ENCODE data around the gene SYNDIG1.

SYNDIG1 gene

GRCh38 chr20:24437196-24438082 is 32.0 kb upstream of the SYNDIG1 start:
- Histone ChIP-seq H3K36me3 (ENCODE audit: control insufficient read depth, insufficient read depth, low read length) (no peaks in the 10 kb centered on the region), H3K9me3 (ENCODE audit: control insufficient read depth, low read length) (no peaks in the 10 kb centered on the region), H3K9ac (ENCODE audit: low read length) (no peak overlapping the region), H3K27me3 (ENCODE audit: control insufficient read depth, insufficient read depth, low read length) (no peaks in the 10 kb centered on the region), H3K4me1 (ENCODE audit: control insufficient read depth, insufficient read depth, low read length) (no peaks in the 10 kb centered on the region), H3K4me3 (ENCODE audit: low read length) (no peak overlapping the region)

GRCh38 chr20:24438331-24438730 is 31.1 kb upstream of the SYNDIG1 start:
- H3K4me1 ChIP-seq (ENCODE audit: control insufficient read depth, insufficient read depth, low read length) = no peaks in the 10 kb centered on the region
- no peak overlapping the region for H3K9ac ChIP-seq (ENCODE audit: low read length)
- no peaks in the 10 kb centered on the region for H3K9me3 ChIP-seq (ENCODE audit: control insufficient read depth, low read length)
- no peak overlapping the region for H3K4me3 ChIP-seq (ENCODE audit: low read length)
- H3K27me3 ChIP-seq (ENCODE audit: control insufficient read depth, insufficient read depth, low read length) = no peaks in the 10 kb centered on the region
- no peaks in the 10 kb centered on the region for H3K36me3 ChIP-seq (ENCODE audit: control insufficient read depth, insufficient read depth, low read length)

GRCh38 chr20:24439737-24440387 is 29.6 kb upstream of the SYNDIG1 start:
- no peaks in the 10 kb centered on the region for H3K36me3 ChIP-seq (ENCODE audit: control insufficient read depth, insufficient read depth, low read length)
- H3K4me3 ChIP-seq (ENCODE audit: low read length) = no peak overlapping the region
- H3K9ac ChIP-seq (ENCODE audit: low read length) = no peak overlapping the region
- H3K4me1 ChIP-seq (ENCODE audit: control insufficient read depth, insufficient read depth, low read length) = no peaks in the 10 kb centered on the region
- no peaks in the 10 kb centered on the region for H3K9me3 ChIP-seq (ENCODE audit: control insufficient read depth, low read length)
- H3K27me3 ChIP-seq (ENCODE audit: control insufficient read depth, insufficient read depth, low read length) = no peaks in the 10 kb centered on the region

- Histone ChIP-seq H3K9ac (ENCODE audit: low read length) (no peak overlapping the region), H3K36me3 (ENCODE audit: control insufficient read depth, insufficient read depth, low read length) (no peaks in the 10 kb centered on the region), H3K4me3 (ENCODE audit: low read length) (no peak overlapping the region), H3K4me1 (ENCODE audit: control insufficient read depth, insufficient read depth, low read length) (no peaks in the 10 kb centered on the region), H3K9me3 (ENCODE audit: control insufficient read depth, low read length) (no peaks in the 10 kb centered on the region), H3K27me3 (ENCODE audit: control insufficient read depth, insufficient read depth, low read length) (no peaks in the 10 kb centered on the region)
Measured at GRCh38 chr20:24441661-24442060, 27.8 kb upstream of the SYNDIG1 start.

- Histone ChIP-seq H3K4me3 (ENCODE audit: low read length) (no peak overlapping the region), H3K9me3 (ENCODE audit: control insufficient read depth, low read length) (no peaks in the 10 kb centered on the region), H3K36me3 (ENCODE audit: control insufficient read depth, insufficient read depth, low read length) (no peaks in the 10 kb centered on the region), H3K4me1 (ENCODE audit: control insufficient read depth, insufficient read depth, low read length) (peaks cover 3% of the 10 kb centered on the region), H3K27me3 (ENCODE audit: control insufficient read depth, insufficient read depth, low read length) (peaks cover 3% of the 10 kb centered on the region), H3K9ac (ENCODE audit: low read length) (no peak overlapping the region)
Measured at GRCh38 chr20:24442909-24443308, 26.5 kb upstream of the SYNDIG1 start.

GRCh38 chr20:24443436-24443835 is 26.0 kb upstream of the SYNDIG1 start:
- H3K27me3 ChIP-seq (ENCODE audit: control insufficient read depth, insufficient read depth, low read length) = peaks cover 3% of the 10 kb centered on the region
- H3K4me3 ChIP-seq (ENCODE audit: low read length) = no peak overlapping the region
- no peaks in the 10 kb centered on the region for H3K9me3 ChIP-seq (ENCODE audit: control insufficient read depth, low read length)
- H3K4me1 ChIP-seq (ENCODE audit: control insufficient read depth, insufficient read depth, low read length) = peaks cover 8% of the 10 kb centered on the region
- no peaks in the 10 kb centered on the region for H3K36me3 ChIP-seq (ENCODE audit: control insufficient read depth, insufficient read depth, low read length)
- no peak overlapping the region for H3K9ac ChIP-seq (ENCODE audit: low read length)

GRCh38 chr20:24444526-24445190 is 24.8 kb upstream of the SYNDIG1 start:
- H3K9me3 ChIP-seq (ENCODE audit: control insufficient read depth, low read length) = no peaks in the 10 kb centered on the region
- H3K4me1 ChIP-seq (ENCODE audit: control insufficient read depth, insufficient read depth, low read length) = peaks cover 10% of the 10 kb centered on the region
- no peak overlapping the region for H3K9ac ChIP-seq (ENCODE audit: low read length)
- peaks cover 3% of the 10 kb centered on the region for H3K27me3 ChIP-seq (ENCODE audit: control insufficient read depth, insufficient read depth, low read length)
- no peaks in the 10 kb centered on the region for H3K36me3 ChIP-seq (ENCODE audit: control insufficient read depth, insufficient read depth, low read length)
- H3K4me3 ChIP-seq (ENCODE audit: low read length) = no peak overlapping the region

GRCh38 chr20:24445510-24446170 is 23.8 kb upstream of the SYNDIG1 start:
- no peak overlapping the region for H3K9ac ChIP-seq (ENCODE audit: low read length)
- H3K4me1 ChIP-seq (ENCODE audit: control insufficient read depth, insufficient read depth, low read length) = peaks cover 10% of the 10 kb centered on the region
- H3K9me3 ChIP-seq (ENCODE audit: control insufficient read depth, low read length) = no peaks in the 10 kb centered on the region
- H3K4me3 ChIP-seq (ENCODE audit: low read length) = no peak overlapping the region
- peaks cover 3% of the 10 kb centered on the region for H3K27me3 ChIP-seq (ENCODE audit: control insufficient read depth, insufficient read depth, low read length)
- H3K36me3 ChIP-seq (ENCODE audit: control insufficient read depth, insufficient read depth, low read length) = no peaks in the 10 kb centered on the region

- H3K9ac ChIP-seq (ENCODE audit: low read length) = no peak overlapping the region
- peaks cover 10% of the 10 kb centered on the region for H3K4me1 ChIP-seq (ENCODE audit: control insufficient read depth, insufficient read depth, low read length)
- H3K27me3 ChIP-seq (ENCODE audit: control insufficient read depth, insufficient read depth, low read length) = peaks cover 3% of the 10 kb centered on the region
- no peaks in the 10 kb centered on the region for H3K9me3 ChIP-seq (ENCODE audit: control insufficient read depth, low read length)
- H3K36me3 ChIP-seq (ENCODE audit: control insufficient read depth, insufficient read depth, low read length) = no peaks in the 10 kb centered on the region
- no peak overlapping the region for H3K4me3 ChIP-seq (ENCODE audit: low read length)
Measured at GRCh38 chr20:24446811-24447210, 22.6 kb upstream of the SYNDIG1 start.

- Histone ChIP-seq H3K4me3 (ENCODE audit: low read length) (no peak overlapping the region), H3K36me3 (ENCODE audit: control insufficient read depth, insufficient read depth, low read length) (no peaks in the 10 kb centered on the region), H3K4me1 (ENCODE audit: control insufficient read depth, insufficient read depth, low read length) (peaks cover 10% of the 10 kb centered on the region), H3K9ac (ENCODE audit: low read length) (no peak overlapping the region), H3K9me3 (ENCODE audit: control insufficient read depth, low read length) (no peaks in the 10 kb centered on the region), H3K27me3 (ENCODE audit: control insufficient read depth, insufficient read depth, low read length) (peaks cover 3% of the 10 kb centered on the region)
Measured at GRCh38 chr20:24448170-24448569, 21.3 kb upstream of the SYNDIG1 start.

- H3K9ac ChIP-seq (ENCODE audit: low read length) = no peak overlapping the region
- H3K4me3 ChIP-seq (ENCODE audit: low read length) = no peak overlapping the region
- H3K36me3 ChIP-seq (ENCODE audit: control insufficient read depth, insufficient read depth, low read length) = no peaks in the 10 kb centered on the region
- peaks cover 3% of the 10 kb centered on the region for H3K27me3 ChIP-seq (ENCODE audit: control insufficient read depth, insufficient read depth, low read length)
- H3K9me3 ChIP-seq (ENCODE audit: control insufficient read depth, low read length) = no peaks in the 10 kb centered on the region
- peaks cover 10% of the 10 kb centered on the region for H3K4me1 ChIP-seq (ENCODE audit: control insufficient read depth, insufficient read depth, low read length)
Measured at GRCh38 chr20:24449026-24449720, 20.3 kb upstream of the SYNDIG1 start.
